NCI-H1105 (cell line): ENCODE results near the gene SNX10.

Source experiments
- DNase-seq: peaks from one replicate; lab custom pipeline; 2025; lab: John Stamatoyannopoulos, UW

Gene SNX10

DNA sequence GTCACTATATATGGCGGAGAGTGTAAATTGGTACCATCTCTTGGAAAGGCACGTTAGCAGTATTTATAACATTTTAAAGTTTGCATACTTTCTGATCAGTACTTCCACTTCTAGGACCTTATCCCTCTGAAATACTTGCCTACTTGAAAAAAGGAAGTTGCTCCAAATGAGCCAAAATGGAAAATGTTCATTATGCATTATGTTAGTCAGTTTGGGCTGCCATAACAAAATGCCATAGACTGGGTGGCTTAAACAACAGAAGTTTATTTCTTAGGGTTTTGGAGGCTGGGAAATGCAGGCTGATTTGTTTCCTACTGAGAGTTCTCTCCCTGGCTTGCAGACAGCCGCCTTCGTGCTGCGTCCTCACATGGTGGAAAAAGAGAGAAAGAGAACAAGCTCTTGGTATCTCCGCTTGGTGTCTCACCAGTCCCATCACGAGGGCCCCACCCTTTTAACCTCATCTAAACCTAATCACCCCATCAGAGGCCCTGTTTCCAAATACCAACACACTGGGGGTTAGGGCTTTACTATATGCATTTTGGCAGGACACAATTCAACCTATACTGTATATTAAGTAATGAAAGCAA lies 6.9 kb downstream of the SNX10 start:
- DNase-seq, result no peak

DNA sequence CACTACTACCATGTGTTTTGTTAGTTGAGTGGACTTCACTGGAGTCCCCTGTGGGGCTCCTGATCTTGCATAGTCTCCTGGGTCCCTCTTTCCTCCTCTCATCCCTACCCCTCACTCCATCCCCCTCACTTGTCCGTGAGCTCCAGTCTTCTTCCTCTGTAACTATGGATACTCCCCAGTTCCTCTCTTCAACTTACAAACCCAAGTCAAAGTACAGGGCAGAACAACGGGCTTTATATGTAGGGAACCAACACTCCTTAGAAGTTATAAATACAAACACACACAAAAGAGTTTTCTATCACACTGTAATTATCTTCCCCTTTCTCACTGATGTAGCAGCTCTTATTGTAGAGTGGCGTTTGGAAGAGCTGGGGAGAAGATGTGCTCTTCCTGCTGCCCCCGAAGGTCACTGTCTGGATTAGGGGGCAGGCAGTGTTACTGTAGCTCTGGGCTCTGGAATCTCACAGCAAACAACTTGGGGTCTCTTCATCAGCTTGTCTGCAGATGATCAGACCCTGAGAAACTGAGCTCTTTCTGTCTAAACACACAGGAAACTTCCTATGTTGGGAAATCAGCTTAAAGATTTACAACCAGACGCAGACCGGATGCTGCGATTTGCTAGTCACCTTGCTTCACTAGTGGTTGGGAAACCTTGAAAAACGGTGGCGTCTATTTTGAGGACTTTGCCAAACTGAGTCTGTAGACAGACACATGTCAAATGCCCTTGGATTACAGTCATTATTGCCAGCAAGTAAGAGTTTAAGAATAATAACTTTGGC lies 13.6 kb downstream of the SNX10 start:
- no peak for DNase-seq

DNA sequence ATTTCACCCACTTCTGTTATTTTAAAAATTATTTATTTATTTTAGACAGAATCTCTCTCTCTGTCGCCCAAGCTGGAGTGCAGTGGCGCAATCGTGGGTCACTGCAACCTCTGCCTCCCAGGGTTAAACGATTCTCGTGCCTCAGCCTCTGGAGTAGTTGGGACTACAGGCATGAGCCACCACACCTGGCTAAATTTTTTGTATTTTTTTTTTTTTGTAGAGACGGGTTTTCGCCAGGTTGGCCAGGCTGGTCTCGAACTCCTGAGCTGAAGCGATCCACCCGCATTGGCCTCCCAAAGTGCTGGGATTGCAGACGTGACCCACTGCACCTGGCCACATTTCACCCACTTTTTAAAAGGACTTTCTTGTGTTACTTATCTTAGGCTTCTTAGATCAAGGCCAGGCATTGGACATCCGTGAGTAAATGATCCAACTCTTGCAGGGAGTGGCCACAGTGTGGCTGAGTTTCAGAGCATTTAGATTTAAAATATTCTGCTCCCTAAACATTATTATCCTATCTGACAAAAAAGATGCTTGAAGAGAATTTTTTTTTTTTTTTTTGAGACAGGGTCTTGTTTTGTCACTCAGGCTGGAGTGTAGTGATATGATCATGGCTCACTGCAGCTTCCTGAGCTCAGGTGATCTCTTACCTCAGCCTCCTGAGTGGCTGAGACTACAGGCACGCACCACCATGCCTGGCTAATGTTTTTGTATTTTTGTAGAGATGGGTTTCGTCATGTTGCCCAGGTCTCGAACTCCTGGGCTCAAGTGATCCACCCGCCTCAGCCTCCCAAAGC lies 14.4 kb downstream of the SNX10 start:
- no peak for DNase-seq

DNA sequence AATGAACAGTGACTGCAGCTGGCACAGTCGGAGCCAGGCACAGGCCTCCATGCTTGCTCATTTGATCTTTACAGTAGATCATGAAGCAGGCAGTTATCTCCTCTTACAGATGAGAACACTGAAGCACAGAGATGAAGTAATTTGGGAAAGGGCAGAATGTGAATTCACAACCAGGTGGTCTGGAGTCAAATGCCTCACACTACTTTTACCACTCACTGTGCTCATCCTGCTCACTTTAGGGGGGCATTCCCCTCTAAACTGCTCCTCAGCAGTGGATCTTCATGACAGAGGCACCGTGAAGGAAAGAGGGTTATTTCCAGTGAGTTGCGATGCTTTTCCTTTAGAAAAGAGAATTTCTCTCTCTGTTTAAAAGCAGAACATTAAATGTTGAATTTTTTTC lies 15.1 kb downstream of the SNX10 start:
- no peak for DNase-seq

DNA sequence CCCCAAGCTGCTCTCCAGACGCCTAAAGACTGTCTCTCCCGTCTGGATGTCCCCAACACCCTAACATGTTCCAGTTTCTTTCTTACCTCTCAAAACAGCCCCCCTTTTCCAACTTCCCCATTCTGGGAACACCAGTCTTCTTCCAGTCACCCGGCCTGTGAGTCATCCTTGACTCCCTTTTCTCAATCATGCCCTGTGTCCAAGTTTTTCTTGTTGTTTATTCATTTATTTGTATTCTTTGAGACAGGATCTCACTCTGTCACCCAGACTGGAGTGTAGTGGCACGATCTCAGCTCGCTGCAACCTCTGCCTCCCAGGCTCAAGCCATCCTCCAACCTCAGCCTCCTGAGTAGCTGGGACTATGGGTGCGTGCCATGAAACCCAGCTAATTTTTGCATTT lies 15.6 kb downstream of the SNX10 start:
- no peak for DNase-seq

DNA sequence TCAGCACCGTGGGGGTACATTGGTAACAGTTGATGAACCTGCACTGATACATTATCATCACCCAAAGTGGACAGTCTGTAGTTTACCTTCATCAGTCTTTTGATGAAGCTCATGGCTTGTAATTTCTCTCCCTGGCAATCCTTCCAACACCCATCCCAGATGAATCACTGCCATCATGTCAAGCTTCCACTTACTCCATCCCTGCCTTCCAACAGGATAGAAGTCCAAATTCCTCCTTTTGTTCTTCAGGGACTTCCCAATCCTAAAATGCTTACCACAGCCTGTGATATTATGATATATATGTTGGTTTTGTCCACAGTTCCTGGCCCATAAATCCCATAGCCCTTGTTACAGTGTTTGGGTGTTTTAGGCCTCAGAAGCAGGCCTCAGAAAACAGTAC lies 16.1 kb downstream of the SNX10 start:
- no peak for DNase-seq

DNA sequence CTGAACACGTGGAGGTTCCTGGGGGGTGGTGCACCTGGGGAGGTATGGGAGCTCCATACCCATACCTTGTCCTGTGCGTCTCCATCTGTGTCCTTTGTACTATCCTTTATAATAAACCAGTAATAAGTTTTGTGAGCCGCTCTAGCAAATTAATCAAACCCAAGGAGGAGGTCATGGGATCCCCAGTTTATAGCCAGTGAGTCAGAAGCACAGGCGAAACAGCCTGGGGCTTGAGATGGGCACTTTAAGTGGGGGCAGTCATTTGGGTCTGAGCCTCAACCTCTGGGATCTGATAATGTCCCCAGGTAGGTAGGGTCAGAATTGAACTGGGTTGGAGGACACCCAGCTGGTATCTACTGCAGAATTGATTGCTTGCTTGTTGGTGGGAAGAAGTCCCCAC lies 16.9 kb downstream of the SNX10 start:
- no peak for DNase-seq

DNA sequence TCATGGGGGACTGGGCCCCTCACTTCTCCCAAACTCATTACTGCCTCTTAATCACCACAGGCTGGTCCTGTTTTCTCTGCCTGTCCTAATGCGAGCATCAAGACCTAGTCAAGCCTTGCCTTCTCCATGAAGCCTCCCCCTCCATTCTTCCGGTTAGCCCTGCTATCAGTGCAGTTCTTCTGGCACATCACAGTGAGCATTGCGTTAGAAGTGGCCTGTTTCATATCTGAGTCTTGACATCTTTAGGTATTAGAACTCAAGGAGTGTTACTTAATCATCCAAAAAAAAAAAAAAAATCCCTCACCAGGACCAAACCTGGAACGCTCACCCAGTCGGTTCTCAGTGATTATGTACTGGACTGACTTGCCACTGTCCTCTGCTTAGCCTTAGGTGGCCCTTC lies 17.4 kb downstream of the SNX10 start:
- DNase-seq, result no peak

DNA sequence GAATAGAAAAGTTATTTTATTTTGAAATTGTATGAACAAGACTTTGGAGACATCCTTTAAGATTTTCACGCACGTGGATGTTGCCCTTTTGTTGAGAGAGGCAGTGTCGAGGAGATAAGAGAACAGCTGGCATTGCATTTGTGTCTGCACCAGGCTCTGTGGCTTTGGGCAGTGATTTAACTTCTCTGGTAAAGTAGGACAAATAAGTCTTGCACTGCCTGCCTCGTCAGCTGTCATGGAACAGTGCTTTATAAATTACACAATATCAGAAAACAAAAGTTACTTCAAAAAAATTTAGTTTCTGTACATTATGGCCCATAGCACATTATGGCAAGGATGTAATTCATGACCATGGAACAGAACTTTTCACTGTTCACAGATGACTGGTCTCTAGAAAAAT lies 20.1 kb downstream of the SNX10 start:
- no peak for DNase-seq

DNA sequence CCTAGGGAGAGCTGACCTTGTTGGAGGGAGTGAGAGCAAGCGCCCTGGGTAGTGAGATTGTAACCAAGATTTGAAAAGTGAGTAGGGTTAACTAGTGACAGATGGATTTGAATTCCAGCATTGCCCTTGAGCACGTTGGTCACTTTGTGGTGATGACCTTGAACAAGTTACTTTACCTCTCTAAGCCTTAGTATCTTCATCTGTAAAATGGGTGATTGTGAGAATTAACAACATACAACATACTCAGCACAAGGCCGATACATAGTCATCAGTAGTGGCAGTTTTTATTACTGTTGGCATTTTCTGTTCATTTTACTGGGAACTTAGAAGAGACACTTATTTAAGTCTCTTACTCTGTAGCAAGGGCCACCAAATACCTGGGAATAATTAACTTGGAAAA lies 25.5 kb downstream of the SNX10 start:
- no peak for DNase-seq

DNA sequence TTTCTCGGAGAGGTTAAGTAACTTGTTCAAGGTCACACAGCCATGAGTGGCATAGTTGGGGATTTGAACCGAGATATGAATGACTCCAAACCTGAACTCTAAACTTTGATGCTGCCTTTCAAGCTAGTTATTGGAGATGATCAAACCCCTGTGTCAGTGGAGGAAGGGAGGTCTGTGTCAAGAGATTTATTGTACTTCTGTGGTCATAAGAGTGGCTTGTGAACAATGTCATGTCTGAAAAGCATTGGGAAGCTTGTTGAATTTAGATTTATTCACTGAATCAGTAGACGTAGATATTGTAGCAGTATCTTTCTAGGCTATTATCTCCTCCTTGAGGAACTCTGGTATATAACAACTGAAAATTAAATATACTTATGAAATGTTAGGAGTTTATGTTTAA lies 27.3 kb downstream of the SNX10 start:
- DNase-seq, result no peak

DNA sequence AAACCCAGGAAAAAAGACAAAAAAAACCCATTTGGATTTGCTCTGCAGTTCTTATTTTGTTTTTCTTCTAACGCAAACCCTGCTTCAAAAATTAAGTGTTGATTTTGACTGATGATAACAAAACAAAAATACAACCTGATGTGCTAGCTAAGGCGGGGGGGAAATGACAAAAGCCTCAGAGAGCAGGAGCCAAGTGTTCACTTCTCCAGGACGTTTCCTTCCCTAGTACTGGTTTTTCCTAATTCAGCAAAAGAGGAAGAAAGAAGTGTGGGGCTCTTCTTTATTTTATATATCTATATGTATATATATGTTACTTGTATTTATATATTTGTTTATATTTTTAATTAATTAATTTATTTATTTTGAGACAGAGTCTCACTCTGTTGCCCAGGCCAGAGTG lies 28.0 kb downstream of the SNX10 start:
- DNase-seq, result no peak

DNA sequence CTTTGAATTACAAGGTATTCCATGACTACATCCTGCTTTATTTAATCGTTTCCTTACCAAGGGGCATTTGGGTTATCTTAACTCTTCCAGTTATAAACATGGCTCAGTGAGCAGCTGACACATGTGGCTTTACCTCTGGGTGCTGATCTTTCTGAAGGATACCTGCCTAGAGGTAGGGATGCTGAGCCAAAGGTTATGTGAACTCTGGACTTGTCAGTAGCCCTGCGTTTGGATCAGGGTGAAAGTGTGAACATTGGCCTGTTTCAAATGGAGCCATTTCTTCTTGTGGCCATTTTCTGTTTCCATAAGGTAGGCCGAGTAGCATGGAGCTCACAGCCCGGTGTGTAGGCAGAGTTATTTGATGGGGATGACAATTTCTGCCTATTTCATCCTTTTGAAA lies 29.2 kb downstream of the SNX10 start:
- no peak for DNase-seq

DNA sequence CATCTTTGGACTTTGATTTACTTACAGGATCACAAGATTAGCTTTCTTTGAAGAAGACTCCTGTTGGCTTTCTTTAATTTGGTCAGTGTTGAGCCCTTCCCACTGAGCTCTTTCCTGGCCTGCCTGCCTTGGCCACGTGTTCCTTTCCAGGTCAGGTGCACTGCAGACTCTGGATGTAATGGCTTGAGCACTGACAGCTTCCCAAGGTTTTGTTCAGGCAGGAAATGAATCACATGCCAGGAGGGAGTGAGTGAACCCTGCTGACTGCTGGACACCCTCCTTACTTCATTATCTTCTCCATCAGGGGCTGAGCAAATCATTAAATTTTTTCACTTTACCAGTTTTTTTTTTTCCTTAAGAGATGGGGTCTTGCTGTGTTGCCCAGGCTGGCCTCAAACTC lies 29.8 kb downstream of the SNX10 start:
- no peak for DNase-seq

DNA sequence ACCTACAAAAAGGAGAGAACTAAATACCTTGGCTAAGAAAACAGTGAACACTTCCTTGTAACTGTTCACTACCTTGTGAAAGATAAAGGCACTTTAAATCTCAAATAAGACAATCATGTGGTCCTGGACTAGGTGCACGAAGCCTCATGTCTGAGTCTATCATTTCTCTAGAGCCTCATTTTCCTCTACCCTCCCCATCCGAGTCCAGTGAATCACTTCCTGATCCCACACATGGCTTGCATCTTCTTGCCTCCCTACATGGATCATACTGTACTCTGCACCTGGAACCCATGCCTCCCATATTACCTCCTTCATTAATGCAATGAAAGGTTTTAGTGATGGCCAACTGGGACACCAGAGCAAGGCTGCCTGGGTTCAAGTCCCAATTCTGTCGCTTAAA lies 34.5 kb downstream of the SNX10 start:
- DNase-seq, result no peak

DNA sequence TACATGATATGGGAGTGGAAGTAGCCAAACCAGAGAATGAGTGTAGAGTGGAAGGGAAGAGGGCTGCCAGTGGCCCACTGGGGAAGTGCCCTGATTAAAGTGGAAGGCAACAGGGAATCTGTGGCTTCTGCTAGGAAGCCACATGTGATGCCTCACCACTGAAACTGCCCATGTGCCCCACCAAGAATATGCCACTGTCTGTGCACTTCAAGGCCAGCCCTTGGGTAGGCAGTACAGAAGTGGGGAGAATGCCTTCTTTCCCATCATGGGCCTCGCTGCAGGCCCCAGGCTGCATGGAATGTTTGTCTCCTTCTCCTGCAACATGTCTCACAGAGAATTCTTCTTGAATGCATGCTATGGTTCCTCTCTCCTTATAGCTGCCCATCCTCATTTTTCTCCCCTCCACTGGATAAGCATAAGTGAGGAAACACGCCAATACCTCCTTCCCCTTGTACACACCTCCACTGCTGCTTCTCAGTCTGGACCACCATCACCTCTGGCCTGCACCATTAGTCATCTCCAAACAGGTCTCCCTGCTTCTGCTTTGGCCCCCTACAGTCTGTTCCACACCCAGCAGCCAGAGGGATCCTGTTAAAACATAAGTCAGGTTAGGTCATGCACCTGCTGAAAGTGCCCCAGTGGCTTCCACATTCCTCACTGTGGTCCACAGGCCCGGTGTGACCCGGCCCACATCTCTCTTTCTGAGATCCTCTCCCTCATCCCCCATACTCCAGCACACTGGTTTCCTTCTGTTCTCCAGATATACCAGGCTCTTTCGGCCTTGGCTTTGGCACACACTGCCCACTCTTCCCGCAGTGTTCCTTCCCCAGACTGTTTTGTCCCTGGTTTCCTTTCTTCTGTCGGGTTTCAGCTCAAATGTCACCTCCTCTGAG lies 37.1 kb downstream of the SNX10 start:
- no peak for DNase-seq

DNA sequence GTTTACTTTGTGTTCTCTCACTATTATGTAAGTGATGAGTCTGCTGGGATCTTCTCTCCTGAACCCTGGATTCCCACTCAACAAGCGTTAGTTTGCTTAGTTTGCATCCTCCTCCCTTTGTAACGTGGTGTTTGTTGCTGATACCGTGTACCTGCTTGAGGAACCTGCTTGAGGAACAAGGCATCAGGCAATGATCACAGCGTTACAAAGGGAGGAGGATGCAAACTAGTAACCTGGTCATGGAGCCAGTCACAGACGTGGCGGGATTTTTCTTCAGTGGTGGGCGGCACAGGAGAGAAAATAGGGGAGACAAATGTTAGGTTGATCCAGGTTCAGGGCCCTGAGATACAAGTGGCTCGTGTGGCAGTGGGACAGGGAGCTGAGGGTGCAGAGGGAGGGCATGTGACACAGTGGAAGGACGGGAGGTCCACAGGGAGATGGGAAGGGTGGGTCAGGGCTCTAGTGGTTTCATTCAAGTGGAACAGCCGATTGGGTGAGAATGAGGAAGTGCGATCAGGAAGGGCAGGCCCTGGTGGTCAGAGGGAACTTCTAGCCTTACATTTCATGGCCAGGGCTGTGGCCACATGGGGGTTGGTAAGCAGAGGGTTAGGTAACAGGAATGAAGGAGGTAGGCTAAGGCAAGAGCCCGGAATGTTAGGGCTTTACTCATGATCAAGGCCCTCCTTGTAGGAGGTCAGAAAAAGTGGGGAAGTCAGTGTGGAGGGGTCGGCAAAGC lies 38.0 kb downstream of the SNX10 start:
- DNase-seq, result no peak

DNA sequence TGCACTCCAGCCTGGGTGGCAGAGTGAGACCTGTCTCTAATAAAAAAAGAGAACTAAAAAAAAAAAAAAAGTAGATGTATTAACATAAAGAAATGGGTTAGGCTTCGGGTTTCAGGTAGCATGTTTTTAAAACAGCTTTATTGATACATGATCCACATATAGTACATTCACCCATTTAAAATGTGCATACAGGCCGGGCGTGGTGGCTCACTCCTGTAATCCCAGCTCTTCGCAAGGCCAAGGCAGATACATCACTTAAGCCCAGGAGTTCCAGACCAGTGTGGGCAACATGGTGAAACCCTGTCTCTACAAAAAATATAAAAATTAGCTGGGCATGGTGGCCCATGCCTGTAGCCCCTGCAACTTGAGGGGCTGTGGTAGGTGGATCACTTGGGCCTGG lies 39.5 kb downstream of the SNX10 start:
- no peak for DNase-seq

DNA sequence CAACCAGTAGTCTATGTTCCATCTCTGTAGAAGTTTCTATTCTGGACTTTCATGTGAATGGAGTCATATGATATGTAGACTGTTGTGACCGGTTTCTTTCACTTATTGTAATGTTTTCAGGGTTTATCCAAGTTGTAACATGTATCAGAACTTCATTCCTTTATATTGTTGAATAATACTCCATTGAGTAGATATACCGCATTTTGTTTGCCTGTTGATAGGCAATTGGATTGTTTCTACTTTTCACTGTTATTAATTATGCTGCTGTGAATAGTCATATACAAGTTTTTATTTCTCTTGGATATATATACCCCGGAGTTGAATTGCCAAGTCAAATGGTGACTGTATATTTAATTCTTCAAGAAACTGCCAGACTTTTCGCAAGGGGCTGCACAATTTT lies 40.1 kb downstream of the SNX10 start:
- no peak for DNase-seq

DNA sequence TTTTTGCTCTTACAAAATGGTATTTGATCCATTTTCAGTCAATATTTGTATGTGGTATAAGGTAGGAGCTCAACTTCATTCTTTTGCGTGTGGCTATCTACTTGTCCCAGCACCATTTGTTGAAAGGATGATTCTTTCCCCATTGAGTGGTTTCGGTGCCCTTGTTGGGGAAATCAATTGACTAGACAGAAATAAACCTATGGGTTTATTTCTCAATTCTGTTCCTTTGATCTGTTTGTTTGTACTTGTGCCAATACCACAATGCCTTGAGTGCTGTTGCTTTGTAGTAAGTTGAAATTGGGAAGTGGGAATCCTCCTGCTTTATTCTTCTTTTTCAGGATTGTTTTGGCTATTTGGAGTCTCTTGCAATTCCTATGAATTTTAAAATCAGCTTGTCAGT lies 41.0 kb downstream of the SNX10 start:
- no peak for DNase-seq

DNA sequence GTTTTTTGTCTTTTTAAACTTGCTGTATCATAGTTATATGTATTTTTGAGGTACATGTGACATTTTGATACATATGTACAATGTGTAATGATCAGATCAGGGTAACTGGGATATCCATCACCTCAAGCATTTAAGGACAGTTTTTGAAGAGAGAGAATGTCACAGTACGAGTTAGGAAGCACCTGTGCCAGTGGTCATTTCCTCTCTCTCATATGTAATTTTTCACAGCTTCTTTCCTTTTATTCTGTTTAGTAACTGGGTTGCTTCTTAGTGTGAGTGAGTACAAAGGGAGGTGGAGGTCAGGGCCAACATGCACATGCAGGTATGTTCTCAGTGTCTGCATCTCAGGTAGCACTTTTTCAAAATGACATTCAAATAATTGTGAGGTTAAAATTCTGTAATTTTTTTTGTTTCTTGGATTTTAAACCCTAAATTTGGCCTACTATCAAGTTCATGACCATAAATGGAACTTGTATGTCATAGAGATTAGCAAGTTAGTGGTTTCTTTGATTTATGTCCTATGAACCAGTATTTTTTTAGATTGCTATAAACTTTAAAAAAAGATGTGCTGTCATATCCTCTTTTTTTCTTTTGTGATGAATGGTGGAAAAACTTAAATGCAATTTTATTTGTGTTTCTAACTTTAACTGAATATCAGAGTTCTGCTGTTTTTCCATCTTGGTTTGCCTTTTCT lies 42.7 kb downstream of the SNX10 start:
- no peak for DNase-seq
